Psoas muscle (tissue), 8 donors: ENCODE data around the gene SPACA5. TPM values are rescaled to one million over a fixed set of nuclear protein-coding genes. Genes with fewer than 3 reads are reported as not detected.
"Not testable (repeated sequence)": the region's sequence is repeated elsewhere in the genome, so short reads cannot be mapped to it uniquely, and the experiment has no call there.

Experiments used
- ATAC-seq, 4 donors: fragments of 200-7000 bp; cut with Tn5 transposase; one replicate each; pipeline ENCODE4 v1.9.1; 2020; ENCODE audit warnings: moderate library complexity in 3 of 4, mild to moderate bottlenecking in 2 of 4
- DNase-seq, 2 donors: peaks; one replicate each; pipeline ENCODE4 v3.0.0-alpha.2; 2020
- H3K27ac ChIP-seq: fragments of 200-600 bp; one replicate; pipeline ENCODE4 v1.8.0; 2022
- H3K27me3 ChIP-seq, 3 donors: fragments of 200-600 bp in 1 of 3; one replicate each; pipeline versions ENCODE4 v1.6.1 to v1.8.0; 2013 to 2022; ENCODE audit warnings: low read length in 2 of 3, mild to moderate bottlenecking in 2 of 3, moderate library complexity in 1 of 3; ENCODE audit not compliant: insufficient read depth in 3 of 3
- H3K36me3 ChIP-seq, 2 donors: fragments of 200-600 bp in 1 of 2; one replicate each; pipeline versions ENCODE4 v1.6.1 to v1.8.0; 2013 to 2022; ENCODE audit warnings: low read depth in 1 of 2, mild to moderate bottlenecking in 1 of 2, moderate library complexity in 1 of 2; ENCODE audit not compliant: insufficient read depth in 1 of 2
- H3K4me1 ChIP-seq: fragments of 200-600 bp; one replicate; pipeline ENCODE4 v1.8.0; 2022
- H3K4me3 ChIP-seq: fragments of 200-600 bp; one replicate; pipeline ENCODE4 v1.8.0; 2022; ENCODE audit warnings: mild to moderate bottlenecking
- H3K9me3 ChIP-seq: fragments of 200-600 bp; one replicate; pipeline ENCODE4 v1.8.0; 2022
- WGBS, 3 donors: extraction: QIAGEN DNeasy Blood & Tissue Kit; methylation state at CpG; one replicate each; pipeline versions ENCODE4 v1.1.6 to v1.1.7; 2013; 5-methylcytosine and 5-hydroxymethylcytosine counted together
- intact Hi-C, 2 donors: fragments of 100-400 bp; cut with DNase I; formaldehyde crosslinking; loops; one replicate each; pipeline versions ENCODE4 v1.11.0 to v1.14.2; 2022
- polyA plus RNA-seq, 3 donors: library from polyadenylated mRNA; stranded (reverse); fragments of 200-250 nt; gene quantifications; one replicate each; pipeline ENCODE4 v1.2.3, GENCODE V29; 2013
- total RNA-seq, 4 donors: library from RNA; stranded (reverse); fragmentation: NEBNext Ultra II Directional in 2 of 4; extraction: Animal tissue kit (Norgen Biotek cat#: 25700) in 2 of 4; gene quantifications; one replicate each; pipeline versions ENCODE4 v1.2.1 to v1.2.4, GENCODE V29; 2021 to 2023
- TF ChIP-seq, protein P1 (sequence below): fragments of 200-600 bp; IDR thresholded peaks from one replicate; pipeline ENCODE4 v1.8.0; 2022; ENCODE audit warnings: antibody characterized with exemption
- donor health status: healthy with polysubstance abuse.
- donor health status: DM: no; HTN: no; CAD: no; lungs with moderate emphysema.
- donor health status: Bipolar disorder and iron deficiency.
- donor health status: healthy.
- donor health status: DM: yes; HTN: yes; CAD: no.
- donor health status: DM: no; HTN: no; CAD: no.
- donor health status: DM: no; HTN: no; CAD: no.
- donor health status: DM: yes; HTN: yes; CAD: no.

The SPACA5 gene
- total and polyA plus RNA-seq, 7 donors: 0.09 TPM; not detected in 6

DNA sequence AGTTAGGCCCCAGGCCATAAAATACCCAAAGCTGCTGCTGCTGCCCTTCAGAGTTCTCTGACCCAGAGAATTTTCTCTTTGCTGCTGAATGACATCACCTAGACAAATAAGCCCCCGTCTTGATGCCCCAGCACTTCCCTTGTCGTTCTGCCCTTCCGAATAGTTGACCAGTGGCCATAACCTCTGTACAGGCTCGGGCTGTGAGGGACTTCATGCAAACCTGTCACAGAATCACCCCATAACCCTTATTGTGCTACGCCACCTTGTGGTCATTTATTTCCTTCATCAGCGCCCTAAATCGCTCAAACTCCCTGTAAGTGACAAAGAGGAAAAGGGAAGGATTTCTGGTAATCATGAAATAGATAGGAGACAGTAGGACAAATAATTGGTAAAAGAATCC, 18.8 kb downstream of the SPACA5 start:
- intact Hi-C loops: loop anchor here (5.0 to 10.0 kb wide), 5 partner anchors 173 to 833 kb away; partner anchors contain the start of genes ZNF81 (in 2 of the 2) and UBA1 (in 1 of the 2)
- ATAC-seq: peak; percentile 45 to 67 (median 54)
- Histone ChIP-seq H3K27ac (no peak overlapping the region), H3K4me3 (no peak overlapping the region), H3K9me3 (no peaks in the 10 kb centered on the region), H3K27me3 (no peaks in the 10 kb centered on the region), H3K36me3 (no peaks in the 10 kb centered on the region), H3K4me1 (no peaks in the 10 kb centered on the region)
- no peak for DNase-seq
- TF ChIP-seq, protein P1, sequence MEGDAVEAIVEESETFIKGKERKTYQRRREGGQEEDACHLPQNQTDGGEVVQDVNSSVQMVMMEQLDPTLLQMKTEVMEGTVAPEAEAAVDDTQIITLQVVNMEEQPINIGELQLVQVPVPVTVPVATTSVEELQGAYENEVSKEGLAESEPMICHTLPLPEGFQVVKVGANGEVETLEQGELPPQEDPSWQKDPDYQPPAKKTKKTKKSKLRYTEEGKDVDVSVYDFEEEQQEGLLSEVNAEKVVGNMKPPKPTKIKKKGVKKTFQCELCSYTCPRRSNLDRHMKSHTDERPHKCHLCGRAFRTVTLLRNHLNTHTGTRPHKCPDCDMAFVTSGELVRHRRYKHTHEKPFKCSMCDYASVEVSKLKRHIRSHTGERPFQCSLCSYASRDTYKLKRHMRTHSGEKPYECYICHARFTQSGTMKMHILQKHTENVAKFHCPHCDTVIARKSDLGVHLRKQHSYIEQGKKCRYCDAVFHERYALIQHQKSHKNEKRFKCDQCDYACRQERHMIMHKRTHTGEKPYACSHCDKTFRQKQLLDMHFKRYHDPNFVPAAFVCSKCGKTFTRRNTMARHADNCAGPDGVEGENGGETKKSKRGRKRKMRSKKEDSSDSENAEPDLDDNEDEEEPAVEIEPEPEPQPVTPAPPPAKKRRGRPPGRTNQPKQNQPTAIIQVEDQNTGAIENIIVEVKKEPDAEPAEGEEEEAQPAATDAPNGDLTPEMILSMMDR: peak; percentile 43
- 1 to 10% (median 1%) methylated on average over 7 of the region's 7 CpGs for WGBS, 3 donors

DNA sequence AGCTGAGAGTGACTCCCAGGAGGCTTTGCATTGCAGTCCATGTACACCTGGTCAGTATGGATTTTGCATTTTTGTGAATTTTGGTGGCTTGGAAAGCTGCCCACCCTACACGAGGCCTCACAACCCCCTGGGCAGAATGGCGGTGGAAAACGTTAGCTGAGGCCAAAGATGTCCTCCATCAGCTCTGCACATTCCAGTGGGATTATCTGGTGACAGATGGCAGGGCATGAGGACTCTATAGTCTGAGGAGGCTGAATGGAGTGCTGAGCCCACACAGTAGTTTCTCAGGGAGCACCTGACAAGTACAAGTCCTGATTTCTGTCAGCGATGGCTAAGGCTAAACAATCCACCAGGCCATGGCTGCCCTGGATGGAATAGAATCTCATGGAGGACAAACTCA, 20.8 kb downstream of the SPACA5 start:
- not testable (repeated sequence) for DNase-seq

DNA sequence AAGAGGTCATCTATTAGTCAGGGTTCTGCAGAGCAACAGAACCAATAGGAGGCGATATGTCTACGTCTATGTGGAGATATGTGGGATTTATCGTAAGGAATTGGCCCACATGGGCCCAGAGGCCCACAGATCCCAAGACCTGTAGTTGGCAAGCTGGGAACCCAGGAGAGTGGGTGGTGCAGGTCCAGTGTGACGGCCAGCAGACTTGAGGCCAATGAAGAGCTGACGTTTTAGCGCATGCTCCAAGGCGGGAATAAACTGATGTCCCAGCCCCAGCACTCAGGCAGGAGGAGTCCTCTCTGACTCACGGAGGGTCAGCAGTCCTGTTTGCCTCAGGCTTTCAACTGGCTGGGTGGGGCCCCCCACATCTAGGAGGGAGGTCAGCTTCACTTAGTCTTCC, 21.3 kb downstream of the SPACA5 start:
- Histone ChIP-seq H3K27me3 (no peaks in the 10 kb centered on the region), H3K36me3 (no peaks in the 10 kb centered on the region), H3K4me3 (no peak overlapping the region), H3K9me3 (no peaks in the 10 kb centered on the region), H3K27ac (no peak overlapping the region), H3K4me1 (no peaks in the 10 kb centered on the region)
- intact Hi-C loops: loop anchor here (5.0 to 10.0 kb wide), 5 partner anchors 176 to 836 kb away; partner anchors contain the start of genes ZNF81 (in 2 of the 2) and UBA1 (in 1 of the 2)
- TF ChIP-seq, protein P1: no peak
- ATAC-seq: no peak
- 85 to 96% (median 91%) methylated on average over 7 to 8 of the region's 8 CpGs for WGBS, 3 donors
- no peak for DNase-seq

More for the DNA sequence above, 20.8 kb downstream of the SPACA5 start:
- intact Hi-C loops: loop anchor here (5.0 to 10.0 kb wide), 5 partner anchors 175 to 835 kb away; partner anchors contain the start of genes ZNF81 (in 2 of the 2) and UBA1 (in 1 of the 2)
- H3K4me1 ChIP-seq, ATAC-seq, H3K4me3 ChIP-seq, H3K27me3 ChIP-seq, H3K36me3 ChIP-seq, H3K27ac ChIP-seq, H3K9me3 ChIP-seq: not testable (repeated sequence)
- WGBS, 3 donors: 19 to 44% (median 29%) methylated on average over 3 to 4 of the region's 4 CpGs

DNA sequence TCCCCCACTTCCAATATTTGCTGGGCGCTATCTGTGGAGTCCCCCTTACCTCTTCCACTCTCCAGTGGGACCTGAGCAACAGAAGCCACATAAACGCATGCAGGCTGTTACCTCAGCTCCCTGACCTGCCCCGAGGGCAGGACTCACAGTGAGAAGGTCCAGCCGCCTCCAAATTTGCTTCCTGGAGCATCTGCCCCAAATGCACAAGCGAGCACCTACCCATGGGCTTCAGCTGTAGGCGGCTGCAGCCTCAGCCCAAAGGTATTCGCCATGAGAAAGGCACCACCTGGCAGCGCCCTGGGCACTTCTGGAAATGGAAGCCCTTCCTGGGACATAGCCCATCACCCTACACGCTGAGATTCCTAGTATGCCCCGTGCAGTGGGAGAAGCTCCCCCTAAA, 23.4 kb downstream of the SPACA5 start:
- TF ChIP-seq, protein P1: no peak
- H3K36me3 ChIP-seq: no peaks in the 10 kb centered on the region
- WGBS, 3 donors: 87 to 90% (median 89%) methylated on average over 10 of the region's 10 CpGs
- H3K4me3 ChIP-seq: no peak overlapping the region
- ATAC-seq: no peak
- DNase-seq: no peak
- H3K9me3 ChIP-seq: no peaks in the 10 kb centered on the region
- no peak overlapping the region for H3K27ac ChIP-seq
- H3K4me1 ChIP-seq: no peaks in the 10 kb centered on the region
- intact Hi-C loops: no loop called here
- H3K27me3 ChIP-seq: no peaks in the 10 kb centered on the region

DNA sequence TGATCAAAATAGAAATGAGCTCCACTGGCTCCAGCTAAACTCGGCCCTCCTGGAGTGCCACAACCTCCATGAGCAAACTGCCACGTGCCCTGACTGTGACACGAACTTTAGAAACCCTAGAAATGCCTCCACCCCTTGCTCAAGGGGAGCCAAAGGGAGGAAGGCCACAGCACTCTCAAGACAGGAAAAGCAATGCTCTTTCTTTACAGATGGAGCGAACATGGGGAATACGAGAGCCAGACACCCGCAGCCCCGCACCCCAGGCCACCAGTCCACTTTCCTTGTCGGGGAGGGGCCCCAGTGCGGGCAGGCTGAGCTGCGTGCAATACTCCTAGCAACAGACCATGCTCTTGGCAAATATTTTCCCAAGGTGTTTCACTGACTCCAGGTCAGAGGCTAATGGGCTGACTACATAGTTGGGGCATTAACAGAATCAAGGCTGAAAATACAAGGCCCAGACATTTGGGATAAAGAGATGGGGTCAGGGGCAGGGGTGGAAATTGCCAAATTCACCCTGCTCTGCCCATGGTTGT, 23.9 kb downstream of the SPACA5 start:
- H3K36me3 ChIP-seq, H3K27me3 ChIP-seq, H3K9me3 ChIP-seq, H3K27ac ChIP-seq, H3K4me1 ChIP-seq, DNase-seq, intact Hi-C loops, ATAC-seq, H3K4me3 ChIP-seq: not testable (repeated sequence)
- WGBS, 3 donors: 71 to 93% (median 82%) methylated on average over 7 to 10 of the region's 10 CpGs

DNA sequence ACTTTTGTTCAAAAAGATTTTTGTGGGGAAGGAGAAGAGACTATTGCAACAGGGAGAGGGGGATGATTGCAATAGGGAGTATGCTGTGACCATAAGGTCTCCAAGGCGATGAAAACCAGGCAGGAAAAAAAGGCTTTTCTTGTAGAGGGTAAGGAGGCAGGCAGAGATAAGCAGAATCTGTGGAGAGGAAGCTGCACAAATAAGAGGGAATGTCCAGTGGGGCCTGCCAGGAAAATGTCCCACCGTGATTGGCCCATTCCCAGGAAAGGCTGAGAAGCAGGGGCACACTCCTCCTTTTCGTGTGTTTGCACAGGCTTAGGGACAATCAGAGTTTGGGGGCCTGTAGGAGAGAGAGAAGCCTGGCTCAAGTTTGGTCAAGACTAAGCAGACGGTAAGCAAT, 29.1 kb downstream of the SPACA5 start:
- H3K27me3 ChIP-seq: no peaks in the 10 kb centered on the region
- intact Hi-C loops: no loop called here
- H3K4me1 ChIP-seq: no peaks in the 10 kb centered on the region
- DNase-seq: no peak
- no peak overlapping the region for H3K27ac ChIP-seq
- no peak overlapping the region for H3K4me3 ChIP-seq
- no peaks in the 10 kb centered on the region for H3K9me3 ChIP-seq
- TF ChIP-seq, protein P1: no peak
- ATAC-seq: no peak
- WGBS, 3 donors: 50 to 65% (median 55%) methylated on average over 4 of the region's 4 CpGs
- H3K36me3 ChIP-seq: no peaks in the 10 kb centered on the region
